DND-41 (cell line): ENCODE data around the gene RAPGEF1.

Experiments
- ATAC-seq: fragments of 200-7000 bp; cut with Tn5 transposase; 3 replicates; pipeline ENCODE4 v1.9.1; 2021; ENCODE audit warnings: low read depth; ENCODE audit not compliant: insufficient read depth
- DNase-seq: peaks from one replicate; pipeline ENCODE4 v3.0.0-alpha.2; 2020
- H2AFZ ChIP-seq: 2 replicates; pipeline ENCODE4 v1.6.0; 2012; ENCODE audit warnings: low read depth, low read length
- H3K27ac ChIP-seq: 2 replicates; pipeline ENCODE4 v1.5.1; 2012; ENCODE audit warnings: low read length, inconsistent platforms
- H3K27me3 ChIP-seq: fragments of 200-600 bp; sonication (generic); 2 replicates; pipeline ENCODE4 v1.6.0; 2012; ENCODE audit warnings: low read length, mild to moderate bottlenecking, inconsistent platforms; ENCODE audit not compliant: insufficient read depth, poor library complexity
- H3K36me3 ChIP-seq: 2 replicates; pipeline ENCODE4 v1.5.1; 2012; ENCODE audit warnings: low read length, inconsistent platforms; ENCODE audit not compliant: insufficient read depth
- H3K4me1 ChIP-seq: 2 replicates; pipeline ENCODE4 v1.5.1; 2012; ENCODE audit warnings: mild to moderate bottlenecking, low read length; ENCODE audit not compliant: insufficient read depth
- H3K4me2 ChIP-seq: 2 replicates; pipeline ENCODE4 v1.6.0; 2012; ENCODE audit warnings: mild to moderate bottlenecking, moderate library complexity, low read length, inconsistent platforms; ENCODE audit not compliant: insufficient read depth
- H3K4me3 ChIP-seq, 2 experiments: fragments of 200-600 bp in 1 of 2; shearing (Covaris generic) in 1 of 2; 2 replicates each; pipeline ENCODE4 v1.5.1; 2012 to 2016; ENCODE audit warnings: inconsistent platforms in 2 of 2, low read length in 2 of 2, mild to moderate bottlenecking in 2 of 2, low read depth in 1 of 2, moderate library complexity in 1 of 2
- H3K79me2 ChIP-seq: 2 replicates; pipeline ENCODE4 v1.6.0; 2012; ENCODE audit warnings: low read length, inconsistent platforms; ENCODE audit not compliant: insufficient read depth
- H3K9ac ChIP-seq: 2 replicates; pipeline ENCODE4 v1.6.0; 2012; ENCODE audit warnings: low read depth, mild to moderate bottlenecking, inconsistent platforms, low read length, moderate library complexity
- H3K9me3 ChIP-seq: 2 replicates; pipeline ENCODE4 v1.5.1; 2012; ENCODE audit warnings: low read length, moderate library complexity, mild to moderate bottlenecking, inconsistent platforms; ENCODE audit not compliant: insufficient read depth, severe bottlenecking
- H4K20me1 ChIP-seq: 2 replicates; pipeline ENCODE4 v1.6.0; 2012; ENCODE audit warnings: low read length; ENCODE audit not compliant: insufficient read depth
- CTCF ChIP-seq: IDR thresholded peaks from 2 replicates; pipeline ENCODE4 v1.5.1; 2012; ENCODE audit warnings: borderline replicate concordance, low read length, moderate library complexity, mild to moderate bottlenecking; ENCODE audit not compliant: poor library complexity, severe bottlenecking; ENCODE audit errors: extremely low read depth
- EZH2 ChIP-seq: IDR thresholded peaks from 3 replicates; pipeline ENCODE4 v1.6.1; 2012; ENCODE audit warnings: borderline replicate concordance, low read depth, mild to moderate bottlenecking, moderate library complexity, low read length, inconsistent platforms; ENCODE audit not compliant: severe bottlenecking

Gene RAPGEF1

GRCh38 chr9:131640438-131641137, 99.3 kb downstream of the RAPGEF1 start:
- Histone ChIP-seq H2AFZ (no peak overlapping the region), H3K9me3 (no peaks in the 10 kb centered on the region), H3K4me3 (no peak overlapping the region), H3K36me3 (peaks cover 33% of the 10 kb centered on the region; the same call in 1 of the 2 replicates), H4K20me1 (no peaks in the 10 kb centered on the region; the same call in 1 of the 2 replicates), H3K27me3 (no peaks in the 10 kb centered on the region), H3K4me2 (no peak overlapping the region), H3K4me1 (no peaks in the 10 kb centered on the region), H3K27ac (no peak overlapping the region), H3K9ac (no peak overlapping the region), H3K79me2 (no peaks in the 10 kb centered on the region)
- no peak for ATAC-seq
- TF ChIP-seq CTCF: no peak
- TF ChIP-seq EZH2: no peak
- DNase-seq: no peak

GRCh38 chr9:131639769-131640437, 100.0 kb downstream of the RAPGEF1 start:
- Histone ChIP-seq H3K9me3 (no peaks in the 10 kb centered on the region), H3K4me2 (no peak overlapping the region), H4K20me1 (no peaks in the 10 kb centered on the region; the same call in 1 of the 2 replicates), H3K27me3 (no peaks in the 10 kb centered on the region), H3K9ac (no peak overlapping the region), H3K36me3 (peaks cover 33% of the 10 kb centered on the region; the same call in 1 of the 2 replicates), H2AFZ (no peak overlapping the region), H3K79me2 (no peaks in the 10 kb centered on the region), H3K27ac (no peak overlapping the region), H3K4me1 (no peaks in the 10 kb centered on the region), H3K4me3 (no peak overlapping the region)
- ATAC-seq (no peak), DNase-seq (no peak)
- TF ChIP-seq EZH2: no peak
- no peak for TF ChIP-seq CTCF

- Histone ChIP-seq H2AFZ (no peak overlapping the region), H3K27ac (no peak overlapping the region), H3K9ac (no peak overlapping the region), H3K79me2 (no peaks in the 10 kb centered on the region), H3K9me3 (no peaks in the 10 kb centered on the region), H3K4me2 (no peak overlapping the region), H3K27me3 (no peaks in the 10 kb centered on the region), H3K36me3 (peaks cover 31% of the 10 kb centered on the region; the same call in 1 of the 2 replicates), H3K4me1 (no peaks in the 10 kb centered on the region), H4K20me1 (no peaks in the 10 kb centered on the region; the same call in 1 of the 2 replicates), H3K4me3 (no peak overlapping the region)
- no peak for ATAC-seq
- TF ChIP-seq CTCF: no peak
- no peak for TF ChIP-seq EZH2
- no peak for DNase-seq
Observed at GRCh38 chr9:131636593-131636992, 103.3 kb downstream of the RAPGEF1 start.
